Eye (tissue), 1 donor: ENCODE data around the gene ARHGAP10.

Experiments used
- DNase-seq: peaks from one replicate; pipeline ENCODE4 v3.0.0-alpha.2; 2015

Gene ARHGAP10

GRCh38 chr4:147769386-147769785 is 37.5 kb downstream of the ARHGAP10 start:
- DNase-seq: no peak

- no peak for DNase-seq
These were observed 38.9 kb downstream of the ARHGAP10 start for GRCh38 chr4:147770831-147771230.

GRCh38 chr4:147772056-147772455 is 40.2 kb downstream of the ARHGAP10 start:
- DNase-seq: no peak

GRCh38 chr4:147772459-147772969 is 40.6 kb downstream of the ARHGAP10 start:
- DNase-seq: peak; percentile 64

- no peak for DNase-seq
These were observed 41.6 kb downstream of the ARHGAP10 start for GRCh38 chr4:147773261-147774184.

GRCh38 chr4:147776716-147777115 is 44.8 kb downstream of the ARHGAP10 start:
- no peak for DNase-seq

GRCh38 chr4:147777456-147778091 is 45.7 kb downstream of the ARHGAP10 start:
- DNase-seq: no peak

- no peak for DNase-seq
These were observed 47.1 kb downstream of the ARHGAP10 start for GRCh38 chr4:147778942-147779341.

- no peak for DNase-seq
These were observed 47.6 kb downstream of the ARHGAP10 start for GRCh38 chr4:147779451-147779850.

GRCh38 chr4:147780137-147780777 is 48.4 kb downstream of the ARHGAP10 start:
- no peak for DNase-seq

GRCh38 chr4:147782087-147782781 is 50.3 kb downstream of the ARHGAP10 start:
- no peak for DNase-seq

- peak; percentile 50 for DNase-seq
These were observed 53.2 kb downstream of the ARHGAP10 start for GRCh38 chr4:147785129-147785528.

- DNase-seq: peak; percentile 50
These were observed 54.1 kb downstream of the ARHGAP10 start for GRCh38 chr4:147786031-147786430.

- no peak for DNase-seq
These were observed 54.6 kb downstream of the ARHGAP10 start for GRCh38 chr4:147786531-147786930.

GRCh38 chr4:147787204-147787603 is 55.3 kb downstream of the ARHGAP10 start:
- no peak for DNase-seq

- peak; percentile 61 for DNase-seq
These were observed 56.9 kb downstream of the ARHGAP10 start for GRCh38 chr4:147788791-147789190.

GRCh38 chr4:147789596-147789995 is 57.7 kb downstream of the ARHGAP10 start:
- no peak for DNase-seq

- no peak for DNase-seq
These were observed 58.5 kb downstream of the ARHGAP10 start for GRCh38 chr4:147790412-147790811.

GRCh38 chr4:147791341-147791740 is 59.5 kb downstream of the ARHGAP10 start:
- DNase-seq: no peak

- DNase-seq: no peak
These were observed 60.0 kb downstream of the ARHGAP10 start for GRCh38 chr4:147791865-147792264.

- no peak for DNase-seq
These were observed 61.9 kb downstream of the ARHGAP10 start for GRCh38 chr4:147793569-147794313.

GRCh38 chr4:147794314-147794680 is 62.4 kb downstream of the ARHGAP10 start:
- DNase-seq: no peak
